HEK293T (cell line): ENCODE results near the gene NKAPL.

Experiments used
- CTCF ChIA-PET: fragments of 350-600 bp; formaldehyde crosslinking; extraction: SDS; loops from one replicate; lab custom pipeline; 2021; ENCODE audit warnings: antibody characterized with exemption, inconsistent platforms; lab: Yijun Ruan, JAX
- POLR2A ChIA-PET: fragments of 350-600 bp; formaldehyde crosslinking; extraction: SDS; loops from one replicate; lab custom pipeline; 2020; ENCODE audit warnings: antibody characterized with exemption, inconsistent platforms; lab: Yijun Ruan, JAX
- DNase-seq: peaks from one replicate; pipeline ENCODE4 v3.0.0; 2012; ENCODE audit warnings: mixed read lengths; ENCODE audit errors: extremely low spot score
- ARNT ChIP-seq: fragments of 450-650 bp; IDR thresholded peaks from 2 replicates; pipeline ENCODE4 v1.6.1; 2017; ENCODE audit warnings: mild to moderate bottlenecking
- BHLHE40 ChIP-seq: fragments of 450-650 bp; IDR thresholded peaks from 2 replicates; pipeline ENCODE4 v1.6.1; 2016; ENCODE audit warnings: mild to moderate bottlenecking, moderate library complexity, borderline replicate concordance
- CTBP1 ChIP-seq: fragments of 450-650 bp; IDR thresholded peaks from 2 replicates; pipeline ENCODE4 v1.6.1; 2016; ENCODE audit warnings: borderline replicate concordance
- ELF4 ChIP-seq: fragments of 450-650 bp; IDR thresholded peaks from 2 replicates; pipeline ENCODE4 v1.6.1; 2017; ENCODE audit warnings: antibody characterized with exemption
- FOXA1 ChIP-seq: fragments of 450-650 bp; IDR thresholded peaks from 2 replicates; pipeline ENCODE4 v1.6.1; 2016; ENCODE audit warnings: mild to moderate bottlenecking
- FOXK2 ChIP-seq: fragments of 450-650 bp; IDR thresholded peaks from 2 replicates; pipeline ENCODE4 v1.6.1; 2016; ENCODE audit warnings: mild to moderate bottlenecking
- FOXM1 ChIP-seq: fragments of 450-650 bp; IDR thresholded peaks from 2 replicates; pipeline ENCODE4 v1.6.1; 2017; ENCODE audit warnings: mild to moderate bottlenecking, borderline replicate concordance
- HDGF ChIP-seq: fragments of 450-650 bp; IDR thresholded peaks from 2 replicates; pipeline ENCODE4 v1.6.1; 2017; ENCODE audit warnings: antibody characterized with exemption, borderline replicate concordance
- L3MBTL2 ChIP-seq: fragments of 450-650 bp; conservative IDR thresholded peaks from 2 replicates; pipeline ENCODE4 v1.6.1; 2016; ENCODE audit warnings: mild to moderate bottlenecking
- LEF1 ChIP-seq: fragments of 450-650 bp; IDR thresholded peaks from 2 replicates; pipeline ENCODE4 v1.6.1; 2017; ENCODE audit warnings: mild to moderate bottlenecking, borderline replicate concordance
- NFRKB ChIP-seq: fragments of 450-650 bp; IDR thresholded peaks from 2 replicates; pipeline ENCODE4 v1.6.1; 2016; ENCODE audit warnings: mild to moderate bottlenecking, moderate library complexity
- PKNOX1 ChIP-seq: fragments of 450-650 bp; IDR thresholded peaks from 2 replicates; pipeline ENCODE4 v1.6.1; 2016
- SP1 ChIP-seq: fragments of 450-650 bp; IDR thresholded peaks from 2 replicates; pipeline ENCODE4 v1.6.1; 2017
- SUZ12 ChIP-seq: fragments of 450-650 bp; IDR thresholded peaks from 2 replicates; pipeline ENCODE4 v1.6.1; 2016; ENCODE audit warnings: mild to moderate bottlenecking
- TARDBP ChIP-seq: fragments of 450-650 bp; IDR thresholded peaks from 2 replicates; pipeline ENCODE4 v1.6.1; 2016
- ZNF384 ChIP-seq: fragments of 450-650 bp; IDR thresholded peaks from 2 replicates; pipeline ENCODE4 v1.6.1; 2016

NKAPL gene

GRCh38 chr6:28226460-28226859, 32.6 kb upstream of the NKAPL start:
- ChIA-PET POLR2A (interaction anchor here (1.1 to 3.5 kb wide), 6 partner anchors 7 to 108 kb away, joined by 3 to 13 read pairs (median 5); partner anchors contain the start of genes PGBD1, ZKSCAN4 and ZKSCAN8), CTCF (no interaction called here)
- no peak for DNase-seq
- TF ChIP-seq FOXM1 = no peak
- no peak for TF ChIP-seq SP1
- no peak for TF ChIP-seq FOXA1
- no peak for TF ChIP-seq LEF1
- TF ChIP-seq ELF4 = no peak
- TF ChIP-seq FOXK2 = no peak
- no peak for TF ChIP-seq L3MBTL2
- TF ChIP-seq HDGF = no peak
- no peak for TF ChIP-seq CTBP1
- TF ChIP-seq ARNT = no peak
- TF ChIP-seq BHLHE40 = no peak
- no peak for TF ChIP-seq PKNOX1
- no peak for TF ChIP-seq ZNF384
- no peak for TF ChIP-seq NFRKB

- no peak for TF ChIP-seq BHLHE40
- TF ChIP-seq NFRKB = no peak
- no peak for TF ChIP-seq FOXA1
- no peak for TF ChIP-seq FOXK2
- TF ChIP-seq ELF4 = no peak
- TF ChIP-seq TARDBP = no peak
- no peak for TF ChIP-seq HDGF
- TF ChIP-seq SUZ12 = no peak
- TF ChIP-seq FOXM1 = no peak
- no peak for TF ChIP-seq CTBP1
- TF ChIP-seq ARNT = no peak
- no peak for TF ChIP-seq L3MBTL2
- no peak for TF ChIP-seq SP1
- no peak for TF ChIP-seq ZNF384
- no peak for DNase-seq
- POLR2A ChIA-PET = interaction anchor here (1.5 kb wide), 1 partner anchor 91 kb away, joined by 3 read pairs; the partner anchor contains the start of gene ZKSCAN8
- CTCF ChIA-PET = interaction anchor here (0.7 kb wide), 1 partner anchor 281 kb away, joined by 3 read pairs; no protein-coding TSS in a partner anchor
These were observed 26.3 kb upstream of the NKAPL start for GRCh38 chr6:28232785-28233184.

GRCh38 chr6:28235912-28236452, 23.1 kb upstream of the NKAPL start:
- no peak for TF ChIP-seq ARNT
- no peak for TF ChIP-seq SP1
- no peak for TF ChIP-seq FOXM1
- TF ChIP-seq HDGF = no peak
- no peak for TF ChIP-seq PKNOX1
- TF ChIP-seq SUZ12 = no peak
- TF ChIP-seq ZNF384 = no peak
- no peak for TF ChIP-seq ELF4
- TF ChIP-seq TARDBP = no peak
- no peak for TF ChIP-seq FOXA1
- no peak for TF ChIP-seq L3MBTL2
- no peak for TF ChIP-seq CTBP1
- no peak for TF ChIP-seq BHLHE40
- no peak for TF ChIP-seq LEF1
- TF ChIP-seq NFRKB = no peak
- TF ChIP-seq FOXK2 = no peak
- ChIA-PET POLR2A (no interaction called here), CTCF (no interaction called here)
- no peak for DNase-seq

GRCh38 chr6:28239636-28240035, 19.5 kb upstream of the NKAPL start:
- ChIA-PET CTCF (no interaction called here), POLR2A (interaction anchor here (1.0 kb wide), 1 partner anchor 96 kb away, joined by 3 read pairs; no protein-coding TSS in a partner anchor)
- TF ChIP-seq ARNT (no peak), LEF1 (no peak), ZNF384 (no peak), FOXK2 (no peak), TARDBP (no peak), HDGF (no peak), FOXM1 (no peak), FOXA1 (no peak), L3MBTL2 (no peak), ELF4 (no peak), CTBP1 (no peak), SUZ12 (no peak), NFRKB (no peak), SP1 (no peak), BHLHE40 (no peak), PKNOX1 (no peak)
- DNase-seq = no peak

- ChIA-PET POLR2A (interaction anchor here (1.0 kb wide), 1 partner anchor 95 kb away, joined by 3 read pairs; no protein-coding TSS in a partner anchor), CTCF (no interaction called here)
- no peak for TF ChIP-seq TARDBP
- no peak for TF ChIP-seq PKNOX1
- no peak for TF ChIP-seq ZNF384
- TF ChIP-seq ELF4 = no peak
- no peak for TF ChIP-seq CTBP1
- no peak for TF ChIP-seq SP1
- TF ChIP-seq BHLHE40 = no peak
- no peak for TF ChIP-seq FOXA1
- TF ChIP-seq SUZ12 = no peak
- TF ChIP-seq FOXK2 = no peak
- no peak for TF ChIP-seq HDGF
- no peak for TF ChIP-seq ARNT
- no peak for DNase-seq
These were observed 18.6 kb upstream of the NKAPL start for GRCh38 chr6:28240471-28240870.
